Activated CD4-positive, CD25-positive, alpha-beta regulatory T cell (primary cell): ENCODE measurements around the gene SIRT3.
"Not testable (repeated sequence)": the region's sequence is repeated elsewhere in the genome, so short reads cannot be mapped to it uniquely, and the experiment has no call there.

Experiments
- DNase-seq, 4 experiments: peaks; one replicate each; lab custom pipeline; 2025; lab: John Stamatoyannopoulos, UW

Gene SIRT3

GRCh38 chr11:270451-271318 is 34.5 kb upstream of the SIRT3 start:
- no peak for DNase-seq

- DNase-seq: no peak
Measured at GRCh38 chr11:269146-269890, 33.2 kb upstream of the SIRT3 start.

GRCh38 chr11:268716-269145 is 32.6 kb upstream of the SIRT3 start:
- DNase-seq: not testable (repeated sequence)

- DNase-seq: peak in 1 of 4 experiments; percentile 44
Measured at GRCh38 chr11:267491-267994, 31.4 kb upstream of the SIRT3 start.

GRCh38 chr11:266676-267439 is 30.7 kb upstream of the SIRT3 start:
- no peak for DNase-seq

- DNase-seq: no peak
Measured at GRCh38 chr11:261624-262023, 25.5 kb upstream of the SIRT3 start.

- no peak for DNase-seq
Measured at GRCh38 chr11:259413-259812, 23.3 kb upstream of the SIRT3 start.

GRCh38 chr11:257766-258493 is 21.8 kb upstream of the SIRT3 start:
- no peak for DNase-seq

- no peak for DNase-seq
Measured at GRCh38 chr11:256952-257737, 21.0 kb upstream of the SIRT3 start.

- no peak for DNase-seq
Measured at GRCh38 chr11:255816-256215, 19.7 kb upstream of the SIRT3 start.

- no peak for DNase-seq
Measured at GRCh38 chr11:255176-255575, 19.0 kb upstream of the SIRT3 start.

- no peak for DNase-seq
Measured at GRCh38 chr11:253886-254270, 17.7 kb upstream of the SIRT3 start.

- DNase-seq: no peak
Measured at GRCh38 chr11:253160-253885, 17.2 kb upstream of the SIRT3 start.

- DNase-seq: no peak
Measured at GRCh38 chr11:252666-253065, 16.5 kb upstream of the SIRT3 start.

- DNase-seq: no peak
Measured at GRCh38 chr11:251550-251949, 15.4 kb upstream of the SIRT3 start.

GRCh38 chr11:250740-251299 is 14.7 kb upstream of the SIRT3 start:
- peak; percentile 36 to 64 (median 52) for DNase-seq

GRCh38 chr11:250274-250673 is 14.1 kb upstream of the SIRT3 start:
- DNase-seq: no peak

- no peak for DNase-seq
Measured at GRCh38 chr11:249062-249461, 12.9 kb upstream of the SIRT3 start.

- no peak for DNase-seq
Measured at GRCh38 chr11:244376-244775, 8.2 kb upstream of the SIRT3 start.

- DNase-seq: no peak
Measured at GRCh38 chr11:241634-242033, 5.5 kb upstream of the SIRT3 start.
